Esophagus squamous epithelium (tissue), 5 donors: Measurements from ENCODE around the gene DCBLD2. TPM values are rescaled to one million over a fixed set of nuclear protein-coding genes. Genes with fewer than 3 reads are reported as not detected.

Experiments
- DNase-seq: peaks from one replicate; lab custom pipeline; 2025; lab: John Stamatoyannopoulos, UW
- H3K27ac ChIP-seq, 4 donors: fragments of 200-600 bp; sonication (generic); one replicate each; pipeline ENCODE4 v1.5.1; 2016 to 2019; ENCODE audit warnings: mild to moderate bottlenecking in 1 of 4
- H3K27me3 ChIP-seq, 4 donors: fragments of 200-600 bp; sonication (generic); 1 replicate in 3 of 4; 2 replicates in 1 of 4; pipeline versions ENCODE4 v1.5.1 to v1.6.0; 2017 to 2021; ENCODE audit warnings: antibody characterized with exemption in 1 of 4
- H3K36me3 ChIP-seq, 3 donors: fragments of 200-600 bp; sonication (generic); one replicate each; pipeline ENCODE4 v1.5.1; 2016 to 2019
- H3K4me1 ChIP-seq, 3 donors: fragments of 200-600 bp; sonication (generic); one replicate each; pipeline ENCODE4 v1.5.1; 2017 to 2019
- H3K4me3 ChIP-seq, 4 donors: fragments of 200-600 bp; sonication (generic); 1 replicate in 3 of 4; 2 replicates in 1 of 4; pipeline ENCODE4 v1.5.1; 2016 to 2019; ENCODE audit warnings: mild to moderate bottlenecking in 2 of 4, moderate library complexity in 1 of 4
- H3K9me3 ChIP-seq, 3 donors: fragments of 200-600 bp; sonication (generic); one replicate each; pipeline ENCODE4 v1.5.1; 2016 to 2019
- POLR2A ChIP-seq, 4 donors: fragments of 450-650 bp; IDR thresholded peaks; one replicate each; pipeline ENCODE4 v1.6.1; 2017; ENCODE audit warnings: antibody characterized with exemption in 4 of 4, mild to moderate bottlenecking in 4 of 4, moderate library complexity in 3 of 4
- WGBS, 2 donors: methylation state at CpG; one replicate each; pipeline ENCODE4 v1.1.5; 2018; 5-methylcytosine and 5-hydroxymethylcytosine counted together
- intact Hi-C: fragments of 100-400 bp; cut with DNase I; formaldehyde crosslinking; loops from one replicate; pipeline ENCODE4 v1.15.0; 2022
- total RNA-seq, 4 donors: library from RNA; depleted of rRNA; stranded (reverse); fragments of >200 nt; gene quantifications; one replicate each; pipeline ENCODE4 v1.1.0, GENCODE V29; 2016
- TF ChIP-seq, protein P1 (sequence below), 6 experiments: fragments of 450-650 bp in 4 of 6; fragments of 200-600 bp in 2 of 6; sonication (generic) in 2 of 6; IDR thresholded peaks; one replicate each; pipeline ENCODE4 v1.5.1; 2016 to 2019; ENCODE audit warnings: antibody characterized with exemption in 6 of 6, mild to moderate bottlenecking in 4 of 6, moderate library complexity in 4 of 6
- donor health status: DM: yes; HTN: yes; CAD: no.

DCBLD2 gene, protein sequence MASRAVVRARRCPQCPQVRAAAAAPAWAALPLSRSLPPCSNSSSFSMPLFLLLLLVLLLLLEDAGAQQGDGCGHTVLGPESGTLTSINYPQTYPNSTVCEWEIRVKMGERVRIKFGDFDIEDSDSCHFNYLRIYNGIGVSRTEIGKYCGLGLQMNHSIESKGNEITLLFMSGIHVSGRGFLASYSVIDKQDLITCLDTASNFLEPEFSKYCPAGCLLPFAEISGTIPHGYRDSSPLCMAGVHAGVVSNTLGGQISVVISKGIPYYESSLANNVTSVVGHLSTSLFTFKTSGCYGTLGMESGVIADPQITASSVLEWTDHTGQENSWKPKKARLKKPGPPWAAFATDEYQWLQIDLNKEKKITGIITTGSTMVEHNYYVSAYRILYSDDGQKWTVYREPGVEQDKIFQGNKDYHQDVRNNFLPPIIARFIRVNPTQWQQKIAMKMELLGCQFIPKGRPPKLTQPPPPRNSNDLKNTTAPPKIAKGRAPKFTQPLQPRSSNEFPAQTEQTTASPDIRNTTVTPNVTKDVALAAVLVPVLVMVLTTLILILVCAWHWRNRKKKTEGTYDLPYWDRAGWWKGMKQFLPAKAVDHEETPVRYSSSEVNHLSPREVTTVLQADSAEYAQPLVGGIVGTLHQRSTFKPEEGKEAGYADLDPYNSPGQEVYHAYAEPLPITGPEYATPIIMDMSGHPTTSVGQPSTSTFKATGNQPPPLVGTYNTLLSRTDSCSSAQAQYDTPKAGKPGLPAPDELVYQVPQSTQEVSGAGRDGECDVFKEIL
- 10 to 100 TPM in 1 of 4 donors, 1 to 10 TPM in 3; 3.7 to 21.4 (median 8.5) TPM for total RNA-seq

DNA sequence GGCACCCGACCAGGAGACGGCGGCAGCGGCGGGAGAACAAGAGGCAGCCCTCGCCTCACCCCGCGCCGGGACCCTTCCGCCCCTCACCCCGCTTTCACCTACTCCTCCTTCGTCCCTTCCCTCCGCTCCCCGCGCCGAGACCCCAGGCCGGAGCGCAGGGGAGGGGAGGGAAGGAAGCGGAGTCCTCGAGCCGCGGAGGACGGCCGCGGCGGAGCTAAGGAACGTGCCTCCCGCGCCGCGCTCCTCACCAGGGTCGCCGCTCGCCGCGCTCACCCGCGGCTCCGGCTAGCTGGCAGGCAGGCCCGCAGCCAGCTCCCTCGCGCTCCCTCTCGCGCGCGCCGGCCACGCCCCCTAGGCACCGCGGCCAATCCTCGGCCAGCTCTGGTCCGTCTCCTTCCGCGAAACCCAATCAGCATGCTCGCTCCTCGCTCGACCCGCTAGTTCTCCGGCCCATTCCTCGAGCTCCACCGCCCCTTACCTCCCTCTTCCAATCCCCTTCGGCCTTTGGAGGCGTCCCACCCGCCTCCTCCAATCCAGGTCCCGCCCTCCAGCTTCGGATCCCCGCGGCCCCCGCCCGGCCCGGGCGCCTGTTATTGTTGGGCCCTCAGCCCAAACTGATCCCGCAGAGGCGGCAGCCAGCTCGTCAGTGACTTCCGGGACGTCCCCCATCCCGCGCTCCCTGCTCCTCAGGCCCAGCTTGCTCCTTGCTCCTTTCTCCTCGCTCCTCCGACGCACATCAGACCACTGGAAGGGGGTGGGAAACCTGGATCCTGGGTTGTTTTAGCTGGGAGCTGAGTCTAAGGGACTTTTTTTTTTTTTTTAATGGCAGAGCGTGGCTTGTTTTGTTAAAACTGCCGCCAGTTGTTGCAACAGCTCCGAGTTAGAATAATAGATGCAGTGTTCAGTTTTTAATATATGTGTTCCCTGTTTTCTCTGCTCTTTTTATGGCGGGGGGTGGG, at the start of gene DCBLD2:
Gene DCBLD2 (minus strand): TSS at position 304 of the 959 bp plus-strand sequence. CDS start 369 bp downstream, outside the sequence.
- WGBS, 2 donors, result 0% methylated on average over 24 to 52 of the region's 86 CpGs
- H3K9me3 ChIP-seq, result no peaks in the 10 kb centered on the region
- no peaks in the 10 kb centered on the region for H3K36me3 ChIP-seq
- peaks cover 7 to 31% (median 14%) of the 10 kb centered on the region in 3 donors for H3K4me1 ChIP-seq
- DNase-seq, result peak; percentile 77
- peak within 1 kb of the TSS; percentile 69 to 97 (median 94) for H3K4me3 ChIP-seq
- TF ChIP-seq, protein P1, sequence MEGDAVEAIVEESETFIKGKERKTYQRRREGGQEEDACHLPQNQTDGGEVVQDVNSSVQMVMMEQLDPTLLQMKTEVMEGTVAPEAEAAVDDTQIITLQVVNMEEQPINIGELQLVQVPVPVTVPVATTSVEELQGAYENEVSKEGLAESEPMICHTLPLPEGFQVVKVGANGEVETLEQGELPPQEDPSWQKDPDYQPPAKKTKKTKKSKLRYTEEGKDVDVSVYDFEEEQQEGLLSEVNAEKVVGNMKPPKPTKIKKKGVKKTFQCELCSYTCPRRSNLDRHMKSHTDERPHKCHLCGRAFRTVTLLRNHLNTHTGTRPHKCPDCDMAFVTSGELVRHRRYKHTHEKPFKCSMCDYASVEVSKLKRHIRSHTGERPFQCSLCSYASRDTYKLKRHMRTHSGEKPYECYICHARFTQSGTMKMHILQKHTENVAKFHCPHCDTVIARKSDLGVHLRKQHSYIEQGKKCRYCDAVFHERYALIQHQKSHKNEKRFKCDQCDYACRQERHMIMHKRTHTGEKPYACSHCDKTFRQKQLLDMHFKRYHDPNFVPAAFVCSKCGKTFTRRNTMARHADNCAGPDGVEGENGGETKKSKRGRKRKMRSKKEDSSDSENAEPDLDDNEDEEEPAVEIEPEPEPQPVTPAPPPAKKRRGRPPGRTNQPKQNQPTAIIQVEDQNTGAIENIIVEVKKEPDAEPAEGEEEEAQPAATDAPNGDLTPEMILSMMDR (IDR thresholded peaks at IDR 0.05), result no peak
- peak in 3 of 4 donors; percentile 63 to 90 (median 86) for TF ChIP-seq POLR2A (IDR thresholded peaks at IDR 0.05)
- intact Hi-C loops, result no loop called here
- H3K27ac ChIP-seq, result peak within 1 kb of the TSS; percentile 86 to 94 (median 88)
- no peaks in the 10 kb centered on the region for H3K27me3 ChIP-seq

DNA sequence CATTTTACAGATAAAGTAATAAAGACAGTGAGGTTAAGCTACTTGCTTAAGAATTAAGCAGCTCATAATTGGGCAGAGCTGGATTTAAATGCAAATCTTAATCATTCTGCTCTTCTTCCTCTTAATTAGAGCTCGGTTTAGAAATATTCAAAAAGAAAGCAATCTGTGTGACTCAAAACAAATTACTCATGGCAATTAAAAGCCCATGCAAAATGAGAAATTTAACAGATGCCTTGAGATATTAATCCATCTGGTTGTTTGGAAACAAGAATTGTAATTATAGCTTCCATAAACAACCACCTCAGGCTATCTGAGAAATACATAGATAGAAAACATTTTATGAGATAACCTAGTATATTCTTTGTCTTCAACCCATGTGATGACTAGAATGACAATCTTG, 44.2 kb upstream of the DCBLD2 start:
- H3K4me3 ChIP-seq, result no peak overlapping the region
- H3K4me1 ChIP-seq, result no peaks in the 10 kb centered on the region
- no peaks in the 10 kb centered on the region for H3K27me3 ChIP-seq
- TF ChIP-seq POLR2A (IDR thresholded peaks at IDR 0.05), result no peak
- TF ChIP-seq, protein P1 (IDR thresholded peaks at IDR 0.05), result no peak
- intact Hi-C loops, result no loop called here
- H3K36me3 ChIP-seq, result no peaks in the 10 kb centered on the region
- no peak overlapping the region for H3K27ac ChIP-seq
- no peak for DNase-seq
- H3K9me3 ChIP-seq, result no peaks in the 10 kb centered on the region
- 32 to 53% methylated on average over 1 of the region's 1 CpG for WGBS, 2 donors

DNA sequence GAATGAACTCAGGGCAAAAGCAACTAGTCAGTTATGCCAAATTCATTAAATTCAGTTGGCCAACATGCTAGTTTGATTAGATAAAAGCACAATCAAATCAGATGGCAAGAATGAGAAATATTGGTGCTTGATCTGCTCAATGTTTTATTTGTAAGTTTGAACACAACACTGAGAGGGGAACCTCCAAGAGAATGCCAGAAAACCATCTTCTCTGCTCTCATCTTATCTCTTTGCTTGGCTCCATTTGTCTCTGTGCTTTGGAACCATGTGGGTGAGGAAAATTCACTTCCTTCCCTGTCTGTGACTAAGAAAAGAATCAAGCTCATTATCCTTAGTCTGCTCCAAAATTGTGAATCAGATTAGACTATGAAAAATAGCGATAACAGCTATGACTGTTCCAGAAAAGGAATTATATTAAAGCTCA, 43.6 kb upstream of the DCBLD2 start:
- intact Hi-C loops, result no loop called here
- H3K4me3 ChIP-seq, result no peak overlapping the region
- H3K9me3 ChIP-seq, result no peaks in the 10 kb centered on the region
- no peak for DNase-seq
- H3K27ac ChIP-seq, result no peak overlapping the region
- H3K36me3 ChIP-seq, result no peaks in the 10 kb centered on the region
- WGBS, 2 donors, result 5 to 16% methylated on average over 1 of the region's 1 CpG
- H3K27me3 ChIP-seq, result no peaks in the 10 kb centered on the region
- H3K4me1 ChIP-seq, result no peaks in the 10 kb centered on the region
- TF ChIP-seq, protein P1 (IDR thresholded peaks at IDR 0.05), result no peak
- TF ChIP-seq POLR2A (IDR thresholded peaks at IDR 0.05), result no peak

DNA sequence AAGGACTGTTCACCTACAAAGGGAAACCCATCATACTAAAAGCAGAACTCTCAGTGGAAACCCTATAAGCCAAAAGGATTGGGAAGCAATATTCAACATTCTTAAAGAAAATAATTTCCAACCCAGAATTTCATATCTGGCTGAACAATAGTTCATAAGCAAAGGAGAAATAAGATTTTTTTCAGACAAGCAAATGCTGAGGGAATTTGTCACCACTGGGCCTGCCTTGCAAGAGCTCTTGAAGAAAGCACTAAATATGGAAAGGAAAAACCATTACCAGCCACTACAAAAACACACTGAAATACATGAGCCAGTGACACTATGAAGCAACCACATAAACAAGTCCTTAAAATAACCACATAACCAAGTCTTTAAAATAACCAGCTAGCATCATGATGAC, 28.9 kb upstream of the DCBLD2 start:
- Histone ChIP-seq H3K27me3 (no peaks in the 10 kb centered on the region), H3K27ac (no peak overlapping the region), H3K4me3 (no peak overlapping the region), H3K36me3 (no peaks in the 10 kb centered on the region), H3K9me3 (peaks cover 0 to 14% (median 12%) of the 10 kb centered on the region in 3 donors), H3K4me1 (no peaks in the 10 kb centered on the region)
- TF ChIP-seq, protein P1 (IDR thresholded peaks at IDR 0.05), result no peak
- no peak for TF ChIP-seq POLR2A (IDR thresholded peaks at IDR 0.05)
- intact Hi-C loops, result no loop called here
- DNase-seq, result no peak
